Neural cell (in vitro differentiated cells): ENCODE data around the gene MEGF11.

Experiments
- EP300 ChIP-seq: fragments of 450-650 bp; conservative IDR thresholded peaks from 2 replicates; pipeline ENCODE4 v1.6.1; 2014; ENCODE audit warnings: antibody characterized with exemption, mild to moderate bottlenecking, moderate library complexity; ENCODE audit not compliant: poor library complexity, severe bottlenecking
- EZH2 ChIP-seq: fragments of 200-600, 300-800 bp; shearing (Covaris generic), sonication (generic); IDR thresholded peaks from 2 replicates; pipeline ENCODE4 v1.6.1; 2014; ENCODE audit warnings: antibody characterized with exemption, low read length, borderline replicate concordance, mild to moderate bottlenecking; ENCODE audit not compliant: insufficient read depth, poor library complexity, severe bottlenecking
- POLR2AphosphoS5 ChIP-seq: IDR thresholded peaks from 2 replicates; pipeline ENCODE4 v1.6.1; 2012
- RAD21 ChIP-seq: fragments of 450-650 bp; conservative IDR thresholded peaks from 2 replicates; pipeline ENCODE4 v1.6.1; 2014; ENCODE audit warnings: antibody characterized with exemption, mild to moderate bottlenecking, moderate library complexity
- REST ChIP-seq: IDR thresholded peaks from 2 replicates; pipeline ENCODE4 v1.6.1; 2012; ENCODE audit warnings: borderline replicate concordance
- TAF1 ChIP-seq: IDR thresholded peaks from 2 replicates; pipeline ENCODE4 v1.6.1; 2012; ENCODE audit warnings: low read depth
- TF ChIP-seq, protein P1 (sequence below): fragments of 450-650 bp; IDR thresholded peaks from 2 replicates; pipeline ENCODE4 v1.5.1; 2014; ENCODE audit warnings: antibody characterized with exemption, mild to moderate bottlenecking, moderate library complexity; ENCODE audit not compliant: poor library complexity, severe bottlenecking

DNA sequence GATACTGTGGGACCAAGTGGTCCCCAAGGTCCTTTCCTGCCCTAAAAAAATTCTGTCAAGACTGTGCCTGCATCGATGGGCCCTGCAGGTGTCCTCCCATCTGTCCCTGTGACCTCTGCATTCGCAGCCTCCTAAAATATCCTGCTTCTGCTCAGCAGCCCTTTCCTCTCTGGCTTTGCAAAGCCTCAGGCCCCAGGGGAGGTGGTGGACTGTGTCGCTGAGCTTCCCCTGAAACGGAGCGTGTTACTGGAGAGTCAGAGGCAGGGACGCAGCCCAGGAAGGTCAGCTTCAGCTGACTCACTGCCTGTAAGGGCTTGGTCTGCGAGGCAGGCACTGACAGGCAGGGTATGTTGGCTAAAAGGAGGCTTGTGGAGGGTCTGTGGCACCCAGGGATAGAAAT lies 274.2 kb downstream of the MEGF11 start:
- TF ChIP-seq RAD21 (no peak), POLR2AphosphoS5 (no peak), EZH2 (no peak), TAF1 (no peak), REST (no peak), EP300 (no peak)
- TF ChIP-seq, protein P1, sequence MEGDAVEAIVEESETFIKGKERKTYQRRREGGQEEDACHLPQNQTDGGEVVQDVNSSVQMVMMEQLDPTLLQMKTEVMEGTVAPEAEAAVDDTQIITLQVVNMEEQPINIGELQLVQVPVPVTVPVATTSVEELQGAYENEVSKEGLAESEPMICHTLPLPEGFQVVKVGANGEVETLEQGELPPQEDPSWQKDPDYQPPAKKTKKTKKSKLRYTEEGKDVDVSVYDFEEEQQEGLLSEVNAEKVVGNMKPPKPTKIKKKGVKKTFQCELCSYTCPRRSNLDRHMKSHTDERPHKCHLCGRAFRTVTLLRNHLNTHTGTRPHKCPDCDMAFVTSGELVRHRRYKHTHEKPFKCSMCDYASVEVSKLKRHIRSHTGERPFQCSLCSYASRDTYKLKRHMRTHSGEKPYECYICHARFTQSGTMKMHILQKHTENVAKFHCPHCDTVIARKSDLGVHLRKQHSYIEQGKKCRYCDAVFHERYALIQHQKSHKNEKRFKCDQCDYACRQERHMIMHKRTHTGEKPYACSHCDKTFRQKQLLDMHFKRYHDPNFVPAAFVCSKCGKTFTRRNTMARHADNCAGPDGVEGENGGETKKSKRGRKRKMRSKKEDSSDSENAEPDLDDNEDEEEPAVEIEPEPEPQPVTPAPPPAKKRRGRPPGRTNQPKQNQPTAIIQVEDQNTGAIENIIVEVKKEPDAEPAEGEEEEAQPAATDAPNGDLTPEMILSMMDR: no peak
